Left ventricle myocardium superior (tissue), 1 donor: ENCODE measurements around the gene TFEB. TPM values are rescaled to one million over a fixed set of nuclear protein-coding genes. Genes with fewer than 3 reads are reported as not detected.

Experiments used
- ATAC-seq: fragments of 200-7000 bp; cut with Tn5 transposase; one replicate; pipeline ENCODE4 v1.9.1; 2020; ENCODE audit warnings: mild to moderate bottlenecking, moderate library complexity
- DNase-seq: peaks from one replicate; pipeline ENCODE4 v3.0.0-alpha.2; 2020
- intact Hi-C: fragments of 100-400 bp; cut with micrococcal nuclease; formaldehyde crosslinking; loops from one replicate; pipeline ENCODE4 v1.11.0; 2022
- total RNA-seq: library from RNA; stranded (reverse); fragmentation: NEBNext Ultra II Directional; extraction: Animal tissue kit (Norgen Biotek cat#: 25700); gene quantifications from one replicate; pipeline ENCODE4 v1.2.1, GENCODE V29; 2021
- donor health status: DM: no; HTN: yes; CAD: no; lungs with severe emphysema.

The TFEB gene
- total RNA-seq, 1 donor from 2014 or later = 50.9 TPM

- intact Hi-C loops = no loop called here
- DNase-seq (no peak), ATAC-seq (peak; percentile 28)
Observed at GRCh38 chr6:41697861-41698781, 37.3 kb downstream of the TFEB start.

DNA sequence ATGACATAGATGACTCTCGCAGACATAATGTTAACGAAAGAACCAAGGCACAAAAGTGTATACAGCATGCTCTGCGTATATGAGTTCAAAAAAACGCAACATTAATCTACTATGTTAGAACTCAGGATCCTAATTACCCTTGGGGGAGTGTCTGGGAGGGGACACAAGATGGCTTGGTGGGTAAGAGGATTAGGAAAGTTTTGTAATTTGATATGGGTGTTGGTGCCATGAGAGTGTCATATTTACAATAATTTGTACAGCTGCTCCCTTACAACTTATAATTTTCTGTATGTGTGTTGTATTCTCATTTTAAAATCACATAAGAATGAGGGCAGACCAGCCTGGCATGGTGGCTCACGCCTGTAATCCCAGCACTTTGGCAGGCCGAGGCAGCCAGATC is 38.6 kb downstream of the TFEB start:
- ATAC-seq (no peak), DNase-seq (no peak)
- intact Hi-C loops = no loop called here

- ATAC-seq (no peak), DNase-seq (no peak)
- intact Hi-C loops = no loop called here
Observed at GRCh38 chr6:41695825-41696224, 39.6 kb downstream of the TFEB start.

DNA sequence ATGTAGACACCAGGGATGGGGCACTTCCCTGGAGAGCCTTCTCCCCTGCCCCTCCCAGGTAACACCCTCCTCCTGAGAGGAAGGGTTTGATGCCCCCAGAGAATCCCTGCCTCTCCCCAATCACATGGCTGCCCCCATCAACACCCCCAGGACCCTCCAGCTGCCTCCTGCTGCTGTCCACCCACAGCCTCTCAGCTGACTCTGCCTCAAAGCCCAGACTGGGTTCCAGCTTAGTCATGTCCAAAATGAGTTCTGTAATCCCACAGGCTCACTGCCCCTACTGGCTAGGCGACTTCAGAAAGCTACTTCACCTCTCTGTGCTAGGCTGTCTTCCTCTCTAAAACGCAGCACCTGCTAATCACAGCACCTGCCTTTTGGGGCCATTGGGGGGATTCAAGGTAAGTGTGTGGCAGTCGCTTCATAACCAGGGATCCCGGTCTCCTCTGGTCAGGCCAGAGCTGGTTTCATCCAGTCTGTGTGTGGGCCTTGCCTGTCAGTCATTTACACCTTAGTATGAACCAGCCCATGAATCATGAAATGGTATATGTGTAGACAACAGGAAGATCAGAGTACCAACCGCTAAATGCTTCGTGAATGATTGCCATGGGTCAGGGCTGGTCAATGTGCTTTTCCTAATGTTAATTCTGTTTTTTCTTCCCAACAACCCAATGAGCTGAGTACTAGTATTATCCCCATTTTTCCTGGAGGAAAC is 40.4 kb downstream of the TFEB start:
- intact Hi-C loops = no loop called here
- no peak for ATAC-seq

DNA sequence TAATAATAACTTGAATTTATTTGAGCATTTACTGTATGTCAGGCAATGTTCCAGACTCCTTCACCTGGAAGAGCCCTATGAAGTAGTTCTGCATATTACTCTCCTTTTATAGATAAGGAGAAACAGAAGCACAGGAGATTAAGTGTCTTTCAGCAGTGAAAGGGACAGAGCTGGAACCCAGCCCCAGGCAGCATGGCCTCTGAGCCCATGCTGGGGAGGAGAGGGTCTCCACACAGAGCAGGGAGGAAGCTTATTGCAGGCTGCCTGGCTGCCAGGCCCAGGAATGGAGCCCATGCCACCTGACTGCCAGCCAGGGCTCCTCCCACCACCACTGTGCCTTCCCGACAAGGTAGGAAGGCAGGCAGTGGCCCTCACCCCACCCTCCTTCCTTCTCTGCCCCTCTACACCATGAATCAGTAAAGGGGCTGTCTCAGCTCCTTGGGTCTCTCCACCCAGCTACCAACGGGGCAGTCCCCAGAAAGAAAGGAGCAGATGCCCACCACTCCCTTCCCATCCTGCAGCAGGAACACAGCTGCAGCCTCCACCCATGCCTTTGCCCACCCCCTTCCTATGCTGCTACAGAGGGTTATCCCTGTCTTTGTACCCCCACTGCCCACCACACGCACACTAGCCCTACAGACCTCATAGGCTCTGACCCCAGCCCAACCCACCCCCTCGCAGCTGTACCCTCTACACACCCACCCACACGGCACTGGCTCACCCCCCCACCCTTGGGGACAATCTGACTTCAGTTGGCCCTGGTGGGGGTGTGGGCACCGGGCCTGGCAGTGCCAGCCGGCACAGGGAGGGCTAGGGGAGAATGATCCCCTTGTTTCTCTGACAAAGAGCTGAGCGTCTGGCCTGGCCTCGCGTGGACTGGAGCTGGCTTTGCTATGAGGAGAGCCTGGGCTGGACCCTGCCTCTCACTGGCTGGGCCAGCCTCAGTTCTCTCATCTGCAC is 41.8 kb downstream of the TFEB start:
- DNase-seq (peak; percentile 23), ATAC-seq (peak; percentile 63)
- intact Hi-C loops = no loop called here

More for the DNA sequence above, 40.4 kb downstream of the TFEB start:
- DNase-seq = no peak

- ATAC-seq = no peak
- intact Hi-C loops = no loop called here
- DNase-seq = no peak
Observed at GRCh38 chr6:41692730-41693129, 42.7 kb downstream of the TFEB start.

DNA sequence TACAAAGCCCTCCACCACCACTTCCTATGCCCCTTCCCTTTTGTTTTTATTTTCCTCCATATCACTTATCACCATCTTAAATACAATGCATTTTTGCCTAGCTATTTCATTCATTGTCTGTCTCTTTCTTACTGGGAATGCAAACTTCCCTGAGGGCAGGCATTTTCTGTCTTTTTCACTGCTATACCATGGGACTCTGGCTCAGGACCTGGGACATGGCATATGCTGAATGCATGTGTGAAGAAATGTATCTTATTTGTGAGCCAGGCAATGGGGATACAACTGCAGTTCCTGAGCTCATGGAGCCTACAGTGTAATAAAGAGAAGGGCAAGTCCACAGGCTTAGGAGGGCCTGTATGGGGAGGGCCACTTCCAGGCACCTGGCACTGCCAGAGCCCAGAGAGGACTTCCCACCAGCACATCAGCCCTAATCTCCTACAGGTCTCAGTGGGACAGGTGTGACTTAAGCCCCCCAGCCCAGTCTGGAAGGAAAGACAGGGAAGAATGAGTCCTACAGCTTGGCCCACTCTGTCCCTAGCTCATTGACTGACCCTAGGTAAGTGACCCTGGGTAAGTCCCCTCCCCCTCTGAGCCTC is 43.2 kb downstream of the TFEB start:
- intact Hi-C loops = no loop called here
- ATAC-seq (no peak), DNase-seq (no peak)

- intact Hi-C loops = no loop called here
- no peak for ATAC-seq
- DNase-seq = no peak
Observed at GRCh38 chr6:41691426-41692079, 43.9 kb downstream of the TFEB start.

DNA sequence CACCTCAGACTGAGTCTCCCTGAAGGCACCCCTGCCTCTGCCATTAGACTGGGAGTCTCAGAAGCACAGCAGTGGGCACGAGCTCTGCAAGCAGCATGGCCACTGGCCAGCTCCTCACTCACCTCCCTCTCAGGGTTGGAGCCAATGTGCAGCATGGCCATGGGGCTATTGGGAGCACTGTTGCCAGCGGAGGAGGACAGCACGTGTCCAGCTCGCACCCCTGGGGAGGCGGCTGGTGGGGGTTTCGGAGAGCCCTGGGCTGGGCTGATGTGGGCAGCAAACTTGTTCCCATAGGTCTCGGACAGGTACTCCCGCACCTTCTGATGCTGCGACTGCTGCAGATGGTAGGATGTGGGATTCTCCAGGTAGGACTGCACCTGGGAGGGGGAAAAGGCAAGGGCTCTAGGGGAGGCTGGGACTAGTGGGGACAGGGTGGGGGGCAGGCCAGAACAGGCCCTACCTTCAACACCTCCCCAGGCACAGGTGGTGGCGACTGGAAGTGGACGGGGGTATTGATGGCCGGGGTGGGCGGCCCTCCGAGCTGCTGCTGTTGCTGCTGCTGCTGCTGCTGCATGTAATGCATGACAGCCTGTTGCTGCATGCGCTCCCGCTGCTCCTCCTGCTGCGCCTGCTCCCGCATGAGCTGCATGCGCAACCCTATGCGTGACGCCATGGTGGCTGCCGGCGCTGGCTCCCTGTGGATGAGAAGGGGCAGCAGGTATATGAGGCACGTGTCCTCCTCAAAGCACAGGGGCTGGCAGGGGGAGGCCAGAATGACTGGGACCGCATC is 44.7 kb downstream of the TFEB start:
- intact Hi-C loops = no loop called here
- DNase-seq (no peak), ATAC-seq (no peak)

DNA sequence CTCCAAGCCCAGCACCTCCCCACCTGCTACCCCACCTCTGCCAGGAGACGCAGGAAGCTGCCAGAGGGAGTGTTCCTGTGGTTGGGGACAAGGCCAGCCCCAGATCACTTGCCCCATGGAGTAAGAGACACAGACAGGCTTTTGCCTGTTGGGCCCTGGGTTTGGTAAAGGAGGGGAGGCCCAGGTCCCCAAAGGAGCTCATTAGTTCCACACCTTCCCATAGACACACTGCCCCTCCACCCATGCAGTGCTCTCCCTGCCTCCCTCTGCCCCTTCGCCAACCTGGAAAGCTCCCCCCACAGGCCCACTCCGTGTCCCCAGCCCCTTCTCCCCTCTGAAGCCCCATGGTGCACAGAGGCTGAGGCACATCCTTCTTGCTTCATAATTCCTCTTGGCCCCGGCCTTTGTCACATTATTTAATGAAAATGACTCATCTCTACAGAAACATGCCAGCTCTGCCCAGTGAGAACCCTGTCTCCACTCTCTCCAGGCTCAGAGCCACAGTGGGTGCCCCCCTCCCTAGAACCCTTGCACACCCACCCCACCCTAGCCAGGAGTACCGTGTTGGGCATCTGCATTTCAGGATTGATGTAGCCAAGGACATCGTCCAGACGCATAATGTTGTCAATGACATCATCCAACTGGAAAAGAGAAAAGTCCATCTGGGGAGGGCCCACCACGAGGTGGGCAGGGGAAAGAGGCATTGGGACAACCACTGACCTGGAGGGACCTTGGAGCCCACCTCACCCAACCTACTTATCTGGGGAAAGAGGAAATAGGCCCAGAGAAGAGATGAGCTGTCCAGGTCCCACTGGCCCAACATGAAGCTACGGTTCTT is 46.0 kb downstream of the TFEB start:
- intact Hi-C loops = no loop called here
- DNase-seq (no peak), ATAC-seq (no peak)

DNA sequence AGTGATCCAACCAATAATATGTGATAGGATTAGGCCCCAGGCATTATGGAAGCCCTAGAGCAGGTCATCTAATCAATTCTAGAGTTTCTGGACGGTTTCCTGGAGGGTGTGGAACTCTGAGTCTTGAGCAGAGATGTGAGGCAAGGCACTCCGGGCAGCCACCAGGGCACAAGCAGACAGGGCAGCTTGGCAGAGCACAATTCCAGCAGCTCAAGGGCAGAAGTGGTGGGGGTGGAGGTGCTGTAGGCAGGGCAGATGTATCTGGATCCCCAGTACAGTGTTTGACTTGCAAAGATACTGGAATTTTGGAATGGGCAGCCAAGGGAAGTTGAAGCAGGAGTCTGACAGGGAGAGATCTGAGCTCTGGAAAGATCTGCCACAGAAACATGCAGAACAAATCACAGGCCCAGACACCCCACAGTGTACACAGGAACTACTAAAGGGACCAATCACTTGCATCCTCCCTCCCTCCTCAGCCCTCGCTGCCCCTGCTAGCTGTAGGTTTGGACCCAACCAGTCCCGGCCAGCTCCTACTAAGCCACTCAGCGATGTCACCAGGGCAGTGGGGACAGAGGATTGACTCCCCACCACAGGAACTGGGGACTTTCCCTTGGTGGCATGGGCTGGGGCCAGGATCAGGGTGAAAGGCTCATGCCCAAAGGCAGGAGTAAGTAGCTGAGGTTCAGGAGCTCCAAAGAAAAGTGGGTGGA is 47.0 kb downstream of the TFEB start:
- intact Hi-C loops = no loop called here
- DNase-seq (no peak), ATAC-seq (peak; percentile 39)

GRCh38 chr6:41687501-41688175 is 47.8 kb downstream of the TFEB start:
- intact Hi-C loops = no loop called here
- DNase-seq (no peak), ATAC-seq (no peak)

DNA sequence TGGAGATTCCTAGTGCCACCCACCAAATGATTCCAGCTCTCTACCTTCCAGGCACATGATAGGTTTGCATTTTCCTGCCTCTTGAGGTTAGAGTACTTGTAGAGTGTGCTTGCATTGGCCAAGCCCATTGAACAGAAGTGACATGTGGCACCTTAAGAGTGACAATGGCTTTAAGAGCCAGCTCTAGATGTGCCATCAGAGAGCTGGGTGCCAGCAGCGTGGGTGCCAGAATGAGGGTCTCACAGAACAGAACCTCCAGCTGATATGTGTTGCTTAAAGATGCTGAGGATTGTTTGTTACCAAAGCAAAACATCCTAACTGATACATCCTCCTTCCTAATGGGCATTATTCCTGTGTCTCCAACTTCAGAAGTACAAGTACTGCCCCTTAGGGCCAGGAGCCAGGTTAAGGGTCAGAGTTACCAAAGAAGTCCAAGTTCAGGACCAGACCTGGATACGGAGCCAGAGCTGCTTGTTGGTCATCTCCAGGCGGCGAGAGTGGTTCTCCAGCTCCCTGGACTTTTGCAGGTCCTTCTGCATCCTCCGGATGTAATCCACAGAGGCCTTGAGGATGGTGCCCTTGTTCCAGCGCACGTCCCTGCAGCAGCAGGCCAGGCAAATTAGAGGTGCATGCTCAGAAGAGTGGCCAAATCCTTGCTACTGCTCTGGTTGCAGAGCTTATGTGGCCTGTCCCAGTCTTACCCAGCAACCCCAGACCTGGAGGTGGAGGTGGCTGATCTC is 49.6 kb downstream of the TFEB start:
- no peak for ATAC-seq
- intact Hi-C loops = no loop called here
- no peak for DNase-seq

GRCh38 chr6:41684311-41685180 is 50.9 kb downstream of the TFEB start:
- intact Hi-C loops = no loop called here
- no peak for ATAC-seq
- no peak for DNase-seq
